ENCODE measurements around the gene TRIML2. TPM values are rescaled to one million over a fixed set of nuclear protein-coding genes. Genes with fewer than 3 reads are reported as not detected.
"Not testable (repeated sequence)": the region's sequence is repeated elsewhere in the genome, so short reads cannot be mapped to it uniquely, and the experiment has no call there.

The TRIML2 gene
- total RNA-seq, 1 donor from 2014 or later, result not detected

- H3K9me3 Mint-ChIP-seq, result peaks cover 3% of the 10 kb centered on the region
- no peak overlapping the region for H3K27ac Mint-ChIP-seq
- DNase-seq (ENCODE audit: low spot score in 2 of 2, unreplicated experiment in 2 of 2), result no peak
- H3K27me3 Mint-ChIP-seq (ENCODE audit: low read depth), result no peaks in the 10 kb centered on the region
- no peaks in the 10 kb centered on the region for H3K36me3 Mint-ChIP-seq
- H3K4me3 Mint-ChIP-seq, result no peak overlapping the region
- H3K4me1 Mint-ChIP-seq, result no peaks in the 10 kb centered on the region
- no peak for TF ChIP-seq CTCF (IDR thresholded peaks at IDR 0.05; ENCODE audit: unreplicated experiment)
Measured at GRCh38 chr4:188061083-188061482, 48.3 kb downstream of the TRIML2 start.

GRCh38 chr4:188053302-188053701 is 56.1 kb downstream of the TRIML2 start:
- Mint-ChIP-seq H3K4me3 (no peak overlapping the region), H3K9me3 (peaks cover 3% of the 10 kb centered on the region), H3K27me3 (ENCODE audit: low read depth) (no peaks in the 10 kb centered on the region), H3K4me1 (peaks cover 4% of the 10 kb centered on the region), H3K27ac (no peak overlapping the region), H3K36me3 (no peaks in the 10 kb centered on the region)
- TF ChIP-seq CTCF (IDR thresholded peaks at IDR 0.05; ENCODE audit: unreplicated experiment), result no peak
- DNase-seq (ENCODE audit: low spot score in 2 of 2, unreplicated experiment in 2 of 2), result no peak

GRCh38 chr4:188046657-188047056 is 62.7 kb downstream of the TRIML2 start:
- no peak for TF ChIP-seq CTCF (IDR thresholded peaks at IDR 0.05; ENCODE audit: unreplicated experiment)
- Mint-ChIP-seq H3K4me3 (no peak overlapping the region), H3K27me3 (ENCODE audit: low read depth) (no peaks in the 10 kb centered on the region), H3K36me3 (no peaks in the 10 kb centered on the region), H3K4me1 (peaks cover 14% of the 10 kb centered on the region), H3K9me3 (no peaks in the 10 kb centered on the region), H3K27ac (no peak overlapping the region)
- no peak for DNase-seq (ENCODE audit: low spot score in 2 of 2, unreplicated experiment in 2 of 2)

- not testable (repeated sequence) for H3K27me3 Mint-ChIP-seq (ENCODE audit: low read depth); H3K36me3 Mint-ChIP-seq; DNase-seq (ENCODE audit: low spot score in 2 of 2, unreplicated experiment in 2 of 2); H3K9me3 Mint-ChIP-seq; H3K4me3 Mint-ChIP-seq; H3K27ac Mint-ChIP-seq
- peaks cover 14% of the 10 kb centered on the region for H3K4me1 Mint-ChIP-seq
Measured at GRCh38 chr4:188045461-188045860, 63.9 kb downstream of the TRIML2 start.

GRCh38 chr4:188043154-188043553 is 66.2 kb downstream of the TRIML2 start:
- no peaks in the 10 kb centered on the region for H3K9me3 Mint-ChIP-seq
- DNase-seq (ENCODE audit: low spot score in 2 of 2, unreplicated experiment in 2 of 2), result no peak
- TF ChIP-seq CTCF (IDR thresholded peaks at IDR 0.05; ENCODE audit: unreplicated experiment), result no peak
- H3K27ac Mint-ChIP-seq, result no peak overlapping the region
- peaks cover 11% of the 10 kb centered on the region for H3K4me1 Mint-ChIP-seq
- H3K27me3 Mint-ChIP-seq (ENCODE audit: low read depth), result no peaks in the 10 kb centered on the region
- no peaks in the 10 kb centered on the region for H3K36me3 Mint-ChIP-seq
- H3K4me3 Mint-ChIP-seq, result no peak overlapping the region

GRCh38 chr4:188042191-188042590 is 67.2 kb downstream of the TRIML2 start:
- DNase-seq (ENCODE audit: low spot score in 2 of 2, unreplicated experiment in 2 of 2), result no peak
- H3K9me3 Mint-ChIP-seq, result no peaks in the 10 kb centered on the region
- no peak for TF ChIP-seq CTCF (IDR thresholded peaks at IDR 0.05; ENCODE audit: unreplicated experiment)
- H3K4me3 Mint-ChIP-seq, result no peak overlapping the region
- H3K27me3 Mint-ChIP-seq (ENCODE audit: low read depth), result no peaks in the 10 kb centered on the region
- H3K27ac Mint-ChIP-seq, result no peak overlapping the region
- H3K36me3 Mint-ChIP-seq, result no peaks in the 10 kb centered on the region
- peaks cover 8% of the 10 kb centered on the region for H3K4me1 Mint-ChIP-seq
